HG03095 (cell line): ENCODE results near the gene VPS13A.
"Not testable (repeated sequence)": the region's sequence is repeated elsewhere in the genome, so short reads cannot be mapped to it uniquely, and the experiment has no call there.

Source experiments
- ATAC-seq: cut with Tn5 transposase; IDR thresholded peaks from one replicate; pipeline ENCODE4 v1.9.1; 2021; ENCODE audit warnings: moderate library complexity; ENCODE audit not compliant: unreplicated experiment

VPS13A gene

DNA sequence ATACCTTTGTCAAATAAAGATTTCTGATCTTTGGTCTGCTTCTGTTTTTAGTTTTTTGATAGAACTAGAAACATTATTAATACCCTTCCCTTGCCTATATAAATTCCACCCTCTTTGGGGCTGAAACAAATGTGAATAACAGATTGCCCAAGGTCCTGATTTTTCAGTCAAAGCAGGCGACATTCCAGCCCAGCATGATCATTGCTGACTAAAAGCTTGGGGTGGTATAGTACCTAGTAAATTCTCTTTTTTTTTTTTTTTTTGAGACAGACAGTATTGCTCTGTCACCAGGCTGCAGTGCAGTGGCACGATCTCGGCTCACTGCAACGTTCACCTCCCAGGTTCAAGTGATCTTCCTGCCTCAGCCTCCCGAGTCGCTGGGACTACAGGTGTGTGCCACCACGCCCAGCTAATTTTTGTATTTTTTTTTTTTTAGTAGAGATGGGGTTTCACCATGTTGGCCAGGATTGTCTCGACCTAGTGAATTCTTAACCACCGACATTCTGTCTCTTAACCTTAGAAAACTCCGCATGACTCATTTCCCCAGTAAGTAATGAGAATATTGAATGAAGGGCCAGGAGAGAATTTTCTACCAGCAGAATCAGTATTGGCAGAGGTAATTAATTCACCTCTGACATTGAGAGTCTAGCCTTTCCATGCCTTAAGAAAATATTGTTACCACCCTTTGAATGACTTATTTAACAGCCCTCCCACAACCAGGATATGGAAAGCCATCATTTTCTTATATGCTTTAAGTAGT, 244.4 kb downstream of the VPS13A start:
- no peak for ATAC-seq

DNA sequence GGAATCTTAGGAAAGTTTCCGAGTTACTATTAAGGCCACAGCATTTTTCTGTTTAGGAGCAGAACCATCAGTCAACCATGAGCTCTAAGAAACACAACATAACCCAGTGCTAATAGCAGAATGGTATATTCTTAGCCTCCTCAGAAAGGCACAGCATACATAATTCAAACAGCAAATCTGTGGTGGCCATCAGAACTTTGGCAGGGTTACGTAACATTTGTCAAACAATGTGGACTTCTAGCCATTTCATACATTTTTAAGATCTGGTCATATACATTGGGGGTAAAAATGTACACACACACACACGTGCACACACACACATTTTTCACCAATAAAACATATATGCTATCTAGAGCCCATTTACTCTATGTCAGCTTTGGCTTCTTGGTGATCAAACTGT, 245.6 kb downstream of the VPS13A start:
- ATAC-seq, result no peak

DNA sequence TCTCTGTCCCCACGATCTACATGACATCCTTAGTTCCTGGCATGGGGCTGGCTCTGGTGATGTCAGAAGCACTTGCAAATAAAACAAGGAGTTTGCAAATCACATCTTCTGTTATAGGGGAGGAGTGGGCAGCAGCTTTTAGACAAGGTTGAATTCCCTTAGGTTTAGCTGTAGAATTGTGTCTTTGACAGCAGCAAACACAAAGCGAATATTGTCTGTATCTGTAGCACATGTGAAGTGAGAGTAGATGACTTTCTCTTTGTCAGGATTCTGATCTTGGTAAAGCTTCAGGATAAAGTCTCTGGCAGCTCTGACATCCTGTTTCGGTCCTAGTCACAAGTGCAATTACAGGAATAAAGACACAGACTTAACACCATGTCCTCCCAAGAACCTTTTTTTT, 246.5 kb downstream of the VPS13A start:
- ATAC-seq, result no peak

DNA sequence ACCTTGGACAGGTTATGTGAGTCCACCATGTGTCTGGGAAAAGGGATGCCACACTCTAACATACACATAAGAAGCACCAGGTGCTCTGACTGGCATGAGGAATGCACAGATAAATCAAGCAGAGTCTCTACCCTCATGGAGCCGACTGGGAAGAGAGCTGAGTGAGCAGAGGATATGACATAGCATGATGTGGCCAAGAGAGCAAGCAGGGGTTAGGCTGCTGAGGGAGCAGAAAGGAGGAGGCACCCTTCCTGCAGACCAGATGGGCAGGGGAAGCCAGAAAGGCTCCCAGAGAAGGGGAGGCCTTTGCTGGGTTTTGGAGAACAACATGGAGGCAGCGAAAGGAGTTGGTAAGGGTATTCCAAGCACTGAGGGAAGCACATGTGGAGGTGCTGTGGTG, 247.7 kb downstream of the VPS13A start:
- ATAC-seq, result no peak

DNA sequence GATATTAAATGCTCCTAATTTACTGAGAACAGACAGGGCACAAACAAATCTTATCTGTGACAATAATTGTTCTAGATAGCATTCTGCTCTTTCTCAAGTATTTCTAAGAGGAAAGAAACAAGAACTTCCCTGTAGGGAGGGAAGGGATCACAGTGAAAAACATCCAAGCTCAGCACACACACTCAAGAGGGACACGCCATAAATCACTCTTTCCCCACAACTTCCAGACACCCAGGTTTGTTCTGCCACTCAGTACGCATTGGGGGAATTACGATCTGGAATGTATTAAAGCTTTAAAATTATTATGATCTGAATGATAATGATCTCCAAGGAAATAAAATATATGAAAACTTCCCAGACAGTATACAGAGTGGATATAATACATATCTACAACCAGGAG, 249.4 kb downstream of the VPS13A start:
- no peak for ATAC-seq

GRCh38 chr9:77427256-77427927, 250.1 kb downstream of the VPS13A start:
- no peak for ATAC-seq

DNA sequence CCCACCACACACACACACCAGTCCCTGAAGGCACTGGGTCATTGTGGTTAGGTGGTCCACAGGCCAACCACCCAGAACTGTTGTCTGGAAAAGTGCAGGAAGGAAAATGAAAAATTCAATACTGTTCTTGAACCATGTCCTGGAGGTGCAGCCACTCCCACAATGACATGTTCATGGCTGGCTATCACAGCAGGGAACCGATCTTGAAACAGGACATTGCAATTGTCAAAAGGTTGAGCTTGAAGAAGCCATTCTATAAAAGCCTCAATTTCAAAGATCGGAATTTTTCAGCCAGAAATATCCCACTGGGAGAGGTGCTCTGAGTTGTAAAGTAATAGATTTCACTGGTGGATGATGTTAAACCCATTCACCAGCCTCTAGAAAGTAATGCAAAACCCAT, 252.6 kb downstream of the VPS13A start:
- ATAC-seq, result no peak

- no peak for ATAC-seq
Measured at GRCh38 chr9:77432053-77432452, 254.7 kb downstream of the VPS13A start.

- ATAC-seq, result no peak
Measured at GRCh38 chr9:77433675-77434445, 256.5 kb downstream of the VPS13A start.

GRCh38 chr9:77435277-77435676, 257.9 kb downstream of the VPS13A start:
- no peak for ATAC-seq

GRCh38 chr9:77435688-77436087, 258.4 kb downstream of the VPS13A start:
- no peak for ATAC-seq

DNA sequence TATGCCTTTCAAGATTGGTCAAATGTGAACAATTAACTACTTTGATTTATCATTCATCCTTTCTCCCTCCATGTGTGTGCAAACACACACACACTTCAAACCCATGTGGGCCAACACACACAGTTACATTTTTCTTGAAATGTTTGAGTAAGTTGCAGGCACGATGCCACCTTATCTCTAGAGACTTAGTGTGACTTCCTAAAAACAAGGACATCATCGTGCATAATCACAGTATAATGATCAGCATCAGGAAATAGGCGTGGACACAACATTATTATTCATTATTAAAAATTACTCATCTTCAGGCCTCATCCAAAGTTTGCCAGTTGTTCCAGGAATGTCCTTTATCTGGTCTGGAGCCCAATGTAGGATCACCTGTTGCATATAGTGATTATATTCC, 261.3 kb downstream of the VPS13A start:
- ATAC-seq, result no peak

GRCh38 chr9:77440057-77440456, 262.7 kb downstream of the VPS13A start:
- ATAC-seq, result no peak

- ATAC-seq, result not testable (repeated sequence)
Measured at GRCh38 chr9:77441124-77441523, 263.8 kb downstream of the VPS13A start.

- no peak for ATAC-seq
Measured at GRCh38 chr9:77442436-77442835, 265.1 kb downstream of the VPS13A start.

DNA sequence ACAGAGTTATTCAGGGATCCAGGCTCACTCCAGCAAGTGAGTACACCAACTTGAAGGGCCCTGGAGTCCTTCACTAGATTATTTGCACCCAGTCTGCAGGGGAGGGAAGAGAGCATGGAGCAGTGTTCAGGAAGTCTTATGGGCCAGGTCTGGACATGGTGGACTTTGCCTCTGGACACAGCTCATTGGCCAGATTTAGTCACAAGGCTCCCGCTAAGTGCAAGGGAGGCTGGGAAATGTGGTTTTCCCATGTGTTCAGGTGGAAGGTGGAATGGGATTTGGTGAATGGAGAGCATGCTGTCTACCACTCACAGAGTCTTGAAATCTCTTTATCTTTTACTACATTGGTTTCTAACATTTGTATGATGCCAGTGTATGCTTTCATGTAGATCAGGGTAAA, 270.3 kb downstream of the VPS13A start:
- no peak for ATAC-seq

DNA sequence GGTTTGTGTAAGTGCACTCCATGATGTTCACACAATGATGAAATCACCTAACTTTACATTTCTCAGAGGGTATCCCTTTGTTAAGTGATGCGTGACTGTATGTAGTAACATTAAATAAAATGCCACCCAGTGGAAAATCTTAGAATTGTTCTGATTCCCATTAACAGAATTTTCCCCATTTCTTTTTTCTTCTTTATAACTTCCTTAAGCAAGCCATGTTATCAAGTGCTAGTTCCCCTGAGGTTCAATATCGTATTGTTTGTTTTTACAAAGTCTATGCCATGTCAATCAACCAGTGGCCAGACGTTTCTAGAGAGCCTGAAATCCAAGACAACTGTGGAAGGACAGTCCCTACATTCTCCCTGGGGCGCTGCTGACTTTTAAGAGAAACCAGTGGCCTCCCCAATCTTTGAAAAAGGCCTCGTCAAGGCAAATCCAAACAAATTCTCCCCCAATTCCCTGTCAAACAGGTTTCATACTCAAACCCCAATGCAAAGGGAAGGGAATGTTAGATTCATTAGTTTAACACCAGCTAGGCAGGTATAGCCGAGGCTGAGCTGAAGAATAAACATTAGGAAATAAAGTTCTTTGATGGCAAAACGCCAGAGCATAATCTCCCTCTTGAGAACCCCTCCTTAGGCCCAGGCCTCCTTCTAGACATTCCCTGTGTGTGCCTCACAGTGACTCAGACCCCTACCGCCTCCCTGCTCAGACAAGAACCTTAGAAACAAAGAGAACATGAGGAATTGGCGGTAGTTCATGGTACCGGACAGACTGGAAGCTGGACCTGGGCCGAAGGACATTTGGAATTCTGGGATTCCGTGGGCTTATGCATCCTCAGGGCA, 272.1 kb downstream of the VPS13A start:
- ATAC-seq, result no peak

DNA sequence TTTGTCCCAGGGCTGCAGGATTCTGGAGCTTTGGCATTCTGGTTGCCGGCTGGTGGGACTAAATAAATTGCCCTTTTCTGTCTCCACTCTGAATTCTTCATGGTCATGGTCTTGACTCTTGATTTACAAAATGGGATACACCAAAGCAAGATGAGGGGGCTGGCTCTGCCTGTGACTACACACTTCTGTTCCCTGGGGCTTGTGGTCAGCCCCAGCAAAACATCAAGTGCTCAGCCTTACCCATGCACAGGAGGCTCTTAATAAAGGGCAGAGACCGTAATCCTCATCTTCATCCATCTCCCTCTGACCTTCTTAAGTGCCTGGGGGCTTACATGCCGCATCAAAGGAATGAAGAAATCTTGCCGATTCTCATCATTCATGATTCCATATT, 272.7 kb downstream of the VPS13A start:
- no peak for ATAC-seq

DNA sequence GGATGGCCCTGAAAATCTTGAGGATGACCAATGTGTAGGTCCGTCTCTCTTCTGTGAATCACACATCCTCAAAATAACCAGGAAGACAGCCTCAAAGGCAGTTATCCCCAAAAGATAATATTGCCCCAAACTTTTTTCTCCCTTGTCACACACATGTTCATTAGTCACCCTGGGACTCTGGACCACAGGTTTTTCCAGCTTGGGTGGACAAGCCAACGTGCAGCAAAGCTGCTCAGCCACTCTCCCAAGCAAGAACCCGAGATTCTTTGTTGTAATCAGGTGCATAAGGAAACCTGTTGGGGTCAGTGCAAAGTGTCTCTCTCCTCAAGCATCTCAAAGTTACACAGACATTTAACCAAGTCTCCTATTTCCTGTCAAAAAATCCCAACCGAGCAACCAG, 274.2 kb downstream of the VPS13A start:
- ATAC-seq, result no peak

GRCh38 chr9:77453825-77454647, 276.7 kb downstream of the VPS13A start:
- no peak for ATAC-seq
